ENCODE measurements around the gene SLC27A2. TPM values are rescaled to one million over a fixed set of nuclear protein-coding genes. Genes with fewer than 3 reads are reported as not detected.

SLC27A2 gene
- total RNA-seq, 2 donors from 2014 or later = 2.2 TPM; not detected in 1

- Histone ChIP-seq H3K27me3 (replicated peaks; ENCODE audit: insufficient read depth) (no peaks in the 10 kb centered on the region), H3K4me3 (no peak overlapping the region), H3K27ac (no peak overlapping the region), H3K36me3 (no peaks in the 10 kb centered on the region), H3K4me1 (ENCODE audit: control insufficient read depth in 1 of 2, low read depth in 2 of 2) (no peaks in the 10 kb centered on the region), H3K9me3 (no peaks in the 10 kb centered on the region)
- no peak for TF ChIP-seq CTCF (IDR thresholded peaks at IDR 0.05)
- DNase-seq (ENCODE audit: low spot score) (no peak), ATAC-seq (ENCODE audit: insufficient number of reproducible peaks, low FRiP score, low read depth) (no peak)
Measured at GRCh38 chr15:50206020-50206419, 24.0 kb downstream of the SLC27A2 start.

GRCh38 chr15:50209809-50210208 lies 27.8 kb downstream of the SLC27A2 start:
- Histone ChIP-seq H3K9me3 (peaks cover 4% of the 10 kb centered on the region), H3K4me3 (no peak overlapping the region), H3K27ac (no peak overlapping the region), H3K36me3 (no peaks in the 10 kb centered on the region), H3K4me1 (ENCODE audit: control insufficient read depth in 1 of 2, low read depth in 2 of 2) (no peaks in the 10 kb centered on the region), H3K27me3 (replicated peaks; ENCODE audit: insufficient read depth) (no peaks in the 10 kb centered on the region)
- ATAC-seq (ENCODE audit: insufficient number of reproducible peaks, low FRiP score, low read depth) = no peak
- TF ChIP-seq CTCF (IDR thresholded peaks at IDR 0.05) = no peak
- no peak for DNase-seq (ENCODE audit: low spot score)

GRCh38 chr15:50210462-50211157 lies 28.6 kb downstream of the SLC27A2 start:
- H3K36me3 ChIP-seq = no peaks in the 10 kb centered on the region
- no peak overlapping the region for H3K4me3 ChIP-seq
- no peak for ATAC-seq (ENCODE audit: insufficient number of reproducible peaks, low FRiP score, low read depth)
- H3K4me1 ChIP-seq (ENCODE audit: control insufficient read depth in 1 of 2, low read depth in 2 of 2) = no peaks in the 10 kb centered on the region
- H3K27me3 ChIP-seq (replicated peaks; ENCODE audit: insufficient read depth) = no peaks in the 10 kb centered on the region
- peaks cover 4% of the 10 kb centered on the region for H3K9me3 ChIP-seq
- no peak overlapping the region for H3K27ac ChIP-seq
- no peak for TF ChIP-seq CTCF (IDR thresholded peaks at IDR 0.05)
- DNase-seq (ENCODE audit: low spot score) = no peak

GRCh38 chr15:50218291-50218690 lies 36.3 kb downstream of the SLC27A2 start:
- no peaks in the 10 kb centered on the region for H3K27me3 ChIP-seq (replicated peaks; ENCODE audit: insufficient read depth)
- H3K4me3 ChIP-seq = no peak overlapping the region
- no peak for TF ChIP-seq CTCF (IDR thresholded peaks at IDR 0.05)
- no peaks in the 10 kb centered on the region for H3K36me3 ChIP-seq
- DNase-seq (ENCODE audit: low spot score) (no peak), ATAC-seq (ENCODE audit: insufficient number of reproducible peaks, low FRiP score, low read depth) (no peak)
- H3K9me3 ChIP-seq = no peaks in the 10 kb centered on the region
- H3K27ac ChIP-seq = no peak overlapping the region
- no peaks in the 10 kb centered on the region for H3K4me1 ChIP-seq (ENCODE audit: control insufficient read depth in 1 of 2, low read depth in 2 of 2)

GRCh38 chr15:50218691-50219090 lies 36.7 kb downstream of the SLC27A2 start:
- Histone ChIP-seq H3K4me1 (ENCODE audit: control insufficient read depth in 1 of 2, low read depth in 2 of 2) (no peaks in the 10 kb centered on the region), H3K27ac (no peak overlapping the region), H3K27me3 (replicated peaks; ENCODE audit: insufficient read depth) (no peaks in the 10 kb centered on the region), H3K4me3 (no peak overlapping the region), H3K9me3 (no peaks in the 10 kb centered on the region), H3K36me3 (no peaks in the 10 kb centered on the region)
- TF ChIP-seq CTCF (IDR thresholded peaks at IDR 0.05) = no peak
- no peak for ATAC-seq (ENCODE audit: insufficient number of reproducible peaks, low FRiP score, low read depth)
- DNase-seq (ENCODE audit: low spot score) = no peak
